ENCODE data around the gene GPAM. TPM values are rescaled to one million over a fixed set of nuclear protein-coding genes. Genes with fewer than 3 reads are reported as not detected.

GPAM gene
- total RNA-seq, 2 experiments from 2014 or later = 6.5 to 7.5 TPM

GRCh38 chr10:112159469-112159868 is 24.1 kb downstream of the GPAM start:
- no peaks in the 10 kb centered on the region for H3K27me3 Mint-ChIP-seq
- ChIA-PET CTCF (no interaction called here), POLR2A (no interaction called here)
- H3K27ac Mint-ChIP-seq = no peak overlapping the region
- no peak overlapping the region for H3K4me3 Mint-ChIP-seq
- no peaks in the 10 kb centered on the region for H3K9me3 Mint-ChIP-seq
- peaks cover 39% of the 10 kb centered on the region for H3K36me3 Mint-ChIP-seq (ENCODE audit: low read depth)
- DNase-seq = no peak
- no peaks in the 10 kb centered on the region for H3K4me1 Mint-ChIP-seq

GRCh38 chr10:112151524-112152039 is 32.0 kb downstream of the GPAM start:
- CTCF ChIA-PET = interaction anchor here (0.8 to 2.2 kb wide), 4 partner anchors 13 to 31 kb away, joined by 3 to 7 read pairs (median 4); no protein-coding TSS in a partner anchor
- no peak overlapping the region for H3K27ac Mint-ChIP-seq
- H3K27me3 Mint-ChIP-seq = no peaks in the 10 kb centered on the region
- DNase-seq = no peak
- H3K36me3 Mint-ChIP-seq (ENCODE audit: low read depth) = peaks cover 12% of the 10 kb centered on the region
- no peaks in the 10 kb centered on the region for H3K9me3 Mint-ChIP-seq
- POLR2A ChIA-PET = no interaction called here
- no peak overlapping the region for H3K4me3 Mint-ChIP-seq
- no peaks in the 10 kb centered on the region for H3K4me1 Mint-ChIP-seq

GRCh38 chr10:112148331-112148730 is 35.2 kb downstream of the GPAM start:
- CTCF ChIA-PET = interaction anchor here (1.5 kb wide), 1 partner anchor 14 kb away, joined by 4 read pairs; no protein-coding TSS in a partner anchor
- no peak for DNase-seq
- H3K4me3 Mint-ChIP-seq = no peak overlapping the region
- H3K4me1 Mint-ChIP-seq = no peaks in the 10 kb centered on the region
- no peak overlapping the region for H3K27ac Mint-ChIP-seq
- H3K9me3 Mint-ChIP-seq = no peaks in the 10 kb centered on the region
- peaks cover 3% of the 10 kb centered on the region for H3K36me3 Mint-ChIP-seq (ENCODE audit: low read depth)
- POLR2A ChIA-PET = no interaction called here
- H3K27me3 Mint-ChIP-seq = no peaks in the 10 kb centered on the region

GRCh38 chr10:112146799-112147198 is 36.8 kb downstream of the GPAM start:
- ChIA-PET CTCF (interaction anchor here (0.9 kb wide), 1 partner anchor 10 kb away, joined by 4 read pairs; no protein-coding TSS in a partner anchor), POLR2A (no interaction called here)
- Mint-ChIP-seq H3K27ac (no peak overlapping the region), H3K36me3 (ENCODE audit: low read depth) (no peaks in the 10 kb centered on the region), H3K27me3 (no peaks in the 10 kb centered on the region), H3K9me3 (no peaks in the 10 kb centered on the region), H3K4me3 (no peak overlapping the region), H3K4me1 (no peaks in the 10 kb centered on the region)
- DNase-seq = no peak

GRCh38 chr10:112145263-112145662 is 38.3 kb downstream of the GPAM start:
- ChIA-PET POLR2A (no interaction called here), CTCF (no interaction called here)
- no peak for DNase-seq
- Mint-ChIP-seq H3K9me3 (no peaks in the 10 kb centered on the region), H3K27ac (no peak overlapping the region), H3K36me3 (ENCODE audit: low read depth) (no peaks in the 10 kb centered on the region), H3K27me3 (no peaks in the 10 kb centered on the region), H3K4me1 (no peaks in the 10 kb centered on the region), H3K4me3 (no peak overlapping the region)

GRCh38 chr10:112143420-112143819 is 40.1 kb downstream of the GPAM start:
- Mint-ChIP-seq H3K9me3 (no peaks in the 10 kb centered on the region), H3K27me3 (no peaks in the 10 kb centered on the region), H3K4me1 (no peaks in the 10 kb centered on the region), H3K27ac (no peak overlapping the region), H3K36me3 (ENCODE audit: low read depth) (no peaks in the 10 kb centered on the region), H3K4me3 (no peak overlapping the region)
- no peak for DNase-seq
- ChIA-PET POLR2A (no interaction called here), CTCF (no interaction called here)

- H3K9me3 Mint-ChIP-seq = no peaks in the 10 kb centered on the region
- no peaks in the 10 kb centered on the region for H3K27me3 Mint-ChIP-seq
- H3K27ac Mint-ChIP-seq = no peak overlapping the region
- POLR2A ChIA-PET = interaction anchor here (0.6 kb wide), 1 partner anchor 320 kb away, joined by 3 read pairs; no protein-coding TSS in a partner anchor
- no peaks in the 10 kb centered on the region for H3K36me3 Mint-ChIP-seq (ENCODE audit: low read depth)
- CTCF ChIA-PET = no interaction called here
- H3K4me1 Mint-ChIP-seq = no peaks in the 10 kb centered on the region
- no peak overlapping the region for H3K4me3 Mint-ChIP-seq
- DNase-seq = no peak
Measured at GRCh38 chr10:112141292-112141691, 42.3 kb downstream of the GPAM start.

- H3K9me3 Mint-ChIP-seq = no peaks in the 10 kb centered on the region
Measured at GRCh38 chr10:112140110-112140970, 43.2 kb downstream of the GPAM start.

GRCh38 chr10:112139176-112139575 is 44.4 kb downstream of the GPAM start:
- no peaks in the 10 kb centered on the region for H3K36me3 Mint-ChIP-seq (ENCODE audit: low read depth)
- H3K27me3 Mint-ChIP-seq = no peaks in the 10 kb centered on the region
- DNase-seq = no peak
- H3K4me1 Mint-ChIP-seq = no peaks in the 10 kb centered on the region
- no peak overlapping the region for H3K27ac Mint-ChIP-seq
- CTCF ChIA-PET = interaction anchor here (1.0 to 1.4 kb wide), 2 partner anchors 13 to 20 kb away, joined by 3 read pairs; no protein-coding TSS in a partner anchor
- POLR2A ChIA-PET = no interaction called here
- no peaks in the 10 kb centered on the region for H3K9me3 Mint-ChIP-seq
- no peak overlapping the region for H3K4me3 Mint-ChIP-seq

More at GRCh38 chr10:112140110-112140970, 43.2 kb downstream of the GPAM start:
- H3K4me1 Mint-ChIP-seq = no peaks in the 10 kb centered on the region
- peak; percentile 77 for DNase-seq
- H3K27me3 Mint-ChIP-seq = no peaks in the 10 kb centered on the region
- ChIA-PET CTCF (no interaction called here), POLR2A (interaction anchor here (0.6 kb wide), 1 partner anchor 319 kb away, joined by 3 read pairs; no protein-coding TSS in a partner anchor)
- H3K4me3 Mint-ChIP-seq = no peak overlapping the region
- no peaks in the 10 kb centered on the region for H3K36me3 Mint-ChIP-seq (ENCODE audit: low read depth)
- H3K27ac Mint-ChIP-seq = no peak overlapping the region

GRCh38 chr10:112137154-112137987 is 46.2 kb downstream of the GPAM start:
- no peaks in the 10 kb centered on the region for H3K27me3 Mint-ChIP-seq
- no peaks in the 10 kb centered on the region for H3K4me1 Mint-ChIP-seq
- H3K4me3 Mint-ChIP-seq = no peak overlapping the region
- DNase-seq = peak; percentile 71
- no peak overlapping the region for H3K27ac Mint-ChIP-seq
- H3K36me3 Mint-ChIP-seq (ENCODE audit: low read depth) = no peaks in the 10 kb centered on the region
- ChIA-PET POLR2A (no interaction called here), CTCF (interaction anchor here (0.6 to 1.9 kb wide), 12 partner anchors 10 to 1470 kb away, joined by 3 to 7 read pairs (median 4); no protein-coding TSS in a partner anchor)
- H3K9me3 Mint-ChIP-seq = no peaks in the 10 kb centered on the region

GRCh38 chr10:112136486-112137153 is 46.9 kb downstream of the GPAM start:
- Mint-ChIP-seq H3K9me3 (no peaks in the 10 kb centered on the region), H3K27ac (no peak overlapping the region), H3K4me3 (no peak overlapping the region), H3K27me3 (no peaks in the 10 kb centered on the region), H3K4me1 (no peaks in the 10 kb centered on the region), H3K36me3 (ENCODE audit: low read depth) (no peaks in the 10 kb centered on the region)
- ChIA-PET CTCF (interaction anchor here (0.9 to 1.9 kb wide), 10 partner anchors 10 to 1464 kb away, joined by 3 to 7 read pairs (median 4); no protein-coding TSS in a partner anchor), POLR2A (no interaction called here)
- no peak for DNase-seq

GRCh38 chr10:112135604-112136003 is 48.0 kb downstream of the GPAM start:
- no peaks in the 10 kb centered on the region for H3K9me3 Mint-ChIP-seq
- no peak overlapping the region for H3K4me3 Mint-ChIP-seq
- H3K27ac Mint-ChIP-seq = no peak overlapping the region
- POLR2A ChIA-PET = no interaction called here
- no peaks in the 10 kb centered on the region for H3K36me3 Mint-ChIP-seq (ENCODE audit: low read depth)
- DNase-seq = no peak
- H3K4me1 Mint-ChIP-seq = no peaks in the 10 kb centered on the region
- CTCF ChIA-PET = interaction anchor here (1.9 kb wide), 1 partner anchor 20 kb away, joined by 6 read pairs; no protein-coding TSS in a partner anchor
- H3K27me3 Mint-ChIP-seq = no peaks in the 10 kb centered on the region
